ENCODE results near the gene MCM9. TPM values are rescaled to one million over a fixed set of nuclear protein-coding genes. Genes with fewer than 3 reads are reported as not detected.

The MCM9 gene
- total and polyA plus RNA-seq, 4 donors, result 2.8 to 19.1 (median 10.8) TPM

GRCh38 chr6:118905084-118905483 is 29.9 kb downstream of the MCM9 start:
- Histone ChIP-seq H3K36me3 (ENCODE audit: control insufficient read depth in 1 of 2, insufficient read depth in 2 of 2, low read length in 1 of 2) (peaks cover 0 to 4% of the 10 kb centered on the region in 2 donors), H3K27ac (ENCODE audit: low read depth in 1 of 2, low read length in 2 of 2) (no peak overlapping the region), H3K9me3 (ENCODE audit: control insufficient read depth, low read length) (no peaks in the 10 kb centered on the region), H3K4me3 (ENCODE audit: low read length in 2 of 2) (no peak overlapping the region), H3K27me3 (ENCODE audit: control insufficient read depth in 1 of 2, insufficient read depth in 2 of 2, low read length in 1 of 2) (no peaks in the 10 kb centered on the region), H3K4me1 (ENCODE audit: control insufficient read depth in 1 of 2, insufficient read depth in 2 of 2, low read length in 2 of 2) (no peaks in the 10 kb centered on the region)
- ATAC-seq (ENCODE audit: low FRiP score) (no peak), DNase-seq (no peak)
- intact Hi-C loops (cut with DNase I), result no loop called here

GRCh38 chr6:118903691-118904090 is 31.3 kb downstream of the MCM9 start:
- ATAC-seq (ENCODE audit: low FRiP score), result no peak
- no peaks in the 10 kb centered on the region for H3K9me3 ChIP-seq (ENCODE audit: control insufficient read depth, low read length)
- DNase-seq, result no peak
- H3K27ac ChIP-seq (ENCODE audit: low read depth in 1 of 2, low read length in 2 of 2), result no peak overlapping the region
- WGBS, 2 donors, result 92 to 96% methylated on average over 6 of the region's 6 CpGs
- no peak overlapping the region for H3K4me3 ChIP-seq (ENCODE audit: low read length in 2 of 2)
- H3K36me3 ChIP-seq (ENCODE audit: control insufficient read depth in 1 of 2, insufficient read depth in 2 of 2, low read length in 1 of 2), result peaks cover 0 to 4% of the 10 kb centered on the region in 2 donors
- intact Hi-C loops (cut with DNase I), result no loop called here
- H3K27me3 ChIP-seq (ENCODE audit: control insufficient read depth in 1 of 2, insufficient read depth in 2 of 2, low read length in 1 of 2), result no peaks in the 10 kb centered on the region
- H3K4me1 ChIP-seq (ENCODE audit: control insufficient read depth in 1 of 2, insufficient read depth in 2 of 2, low read length in 2 of 2), result no peaks in the 10 kb centered on the region

- 55 to 57% methylated on average over 2 of the region's 2 CpGs for WGBS, 2 donors
- Histone ChIP-seq H3K4me1 (ENCODE audit: control insufficient read depth in 1 of 2, insufficient read depth in 2 of 2, low read length in 2 of 2) (no peaks in the 10 kb centered on the region), H3K9me3 (ENCODE audit: control insufficient read depth, low read length) (no peaks in the 10 kb centered on the region), H3K4me3 (ENCODE audit: low read length in 2 of 2) (no peak overlapping the region), H3K27ac (ENCODE audit: low read depth in 1 of 2, low read length in 2 of 2) (no peak overlapping the region), H3K27me3 (ENCODE audit: control insufficient read depth in 1 of 2, insufficient read depth in 2 of 2, low read length in 1 of 2) (no peaks in the 10 kb centered on the region), H3K36me3 (ENCODE audit: control insufficient read depth in 1 of 2, insufficient read depth in 2 of 2, low read length in 1 of 2) (peaks cover 0 to 4% of the 10 kb centered on the region in 2 donors)
- ATAC-seq (ENCODE audit: low FRiP score) (no peak), DNase-seq (no peak)
- intact Hi-C loops (cut with DNase I), result no loop called here
Measured at GRCh38 chr6:118903138-118903537, 31.8 kb downstream of the MCM9 start.

- intact Hi-C loops (cut with DNase I), result no loop called here
- H3K27ac ChIP-seq (ENCODE audit: low read depth in 1 of 2, low read length in 2 of 2), result no peak overlapping the region
- H3K4me3 ChIP-seq (ENCODE audit: low read length in 2 of 2), result no peak overlapping the region
- peaks cover 0 to 4% of the 10 kb centered on the region in 2 donors for H3K36me3 ChIP-seq (ENCODE audit: control insufficient read depth in 1 of 2, insufficient read depth in 2 of 2, low read length in 1 of 2)
- H3K4me1 ChIP-seq (ENCODE audit: control insufficient read depth in 1 of 2, insufficient read depth in 2 of 2, low read length in 2 of 2), result no peaks in the 10 kb centered on the region
- H3K9me3 ChIP-seq (ENCODE audit: control insufficient read depth, low read length), result no peaks in the 10 kb centered on the region
- DNase-seq (no peak), ATAC-seq (ENCODE audit: low FRiP score) (no peak)
- H3K27me3 ChIP-seq (ENCODE audit: control insufficient read depth in 1 of 2, insufficient read depth in 2 of 2, low read length in 1 of 2), result no peaks in the 10 kb centered on the region
Measured at GRCh38 chr6:118902726-118903125, 32.2 kb downstream of the MCM9 start.

GRCh38 chr6:118899948-118900347 is 35.0 kb downstream of the MCM9 start:
- peaks cover 0 to 4% of the 10 kb centered on the region in 2 donors for H3K36me3 ChIP-seq (ENCODE audit: control insufficient read depth in 1 of 2, insufficient read depth in 2 of 2, low read length in 1 of 2)
- no peak for DNase-seq
- no peaks in the 10 kb centered on the region for H3K4me1 ChIP-seq (ENCODE audit: control insufficient read depth in 1 of 2, insufficient read depth in 2 of 2, low read length in 2 of 2)
- intact Hi-C loops (cut with DNase I), result loop anchor here (5.0 kb wide), 2 partner anchors 32 to 1418 kb away; partner anchors contain the start of gene DCBLD1 (in 1 of the 2)
- no peak overlapping the region for H3K27ac ChIP-seq (ENCODE audit: low read depth in 1 of 2, low read length in 2 of 2)
- WGBS, 2 donors, result 89% methylated on average over 6 of the region's 6 CpGs
- no peaks in the 10 kb centered on the region for H3K9me3 ChIP-seq (ENCODE audit: control insufficient read depth, low read length)
- no peak for ATAC-seq (ENCODE audit: low FRiP score)
- H3K27me3 ChIP-seq (ENCODE audit: control insufficient read depth in 1 of 2, insufficient read depth in 2 of 2, low read length in 1 of 2), result no peaks in the 10 kb centered on the region
- H3K4me3 ChIP-seq (ENCODE audit: low read length in 2 of 2), result no peak overlapping the region

- no peaks in the 10 kb centered on the region for H3K4me1 ChIP-seq (ENCODE audit: control insufficient read depth in 1 of 2, insufficient read depth in 2 of 2, low read length in 2 of 2)
- DNase-seq (no peak), ATAC-seq (ENCODE audit: low FRiP score) (no peak)
- H3K27me3 ChIP-seq (ENCODE audit: control insufficient read depth in 1 of 2, insufficient read depth in 2 of 2, low read length in 1 of 2), result no peaks in the 10 kb centered on the region
- H3K36me3 ChIP-seq (ENCODE audit: control insufficient read depth in 1 of 2, insufficient read depth in 2 of 2, low read length in 1 of 2), result no peaks in the 10 kb centered on the region
- intact Hi-C loops (cut with DNase I), result loop anchor here (5.0 kb wide), 2 partner anchors 35 to 1415 kb away; partner anchors contain the start of gene DCBLD1 (in 1 of the 2)
- H3K27ac ChIP-seq (ENCODE audit: low read depth in 1 of 2, low read length in 2 of 2), result no peak overlapping the region
- H3K4me3 ChIP-seq (ENCODE audit: low read length in 2 of 2), result no peak overlapping the region
- H3K9me3 ChIP-seq (ENCODE audit: control insufficient read depth, low read length), result no peaks in the 10 kb centered on the region
Measured at GRCh38 chr6:118897386-118897785, 37.6 kb downstream of the MCM9 start.

- 67 to 75% methylated on average over 5 of the region's 5 CpGs for WGBS, 2 donors
- ATAC-seq (ENCODE audit: low FRiP score), result no peak
- H3K4me3 ChIP-seq (ENCODE audit: low read length in 2 of 2), result no peak overlapping the region
Measured at GRCh38 chr6:118896339-118897136, 38.4 kb downstream of the MCM9 start.

GRCh38 chr6:118895859-118896258 is 39.1 kb downstream of the MCM9 start:
- intact Hi-C loops (cut with DNase I), result loop anchor here (2.0 to 5.0 kb wide), 3 partner anchors 36 to 1414 kb away; partner anchors contain the start of genes DCBLD1 (in 1 of the 2) and MCM9 (in 1 of the 2)
- ATAC-seq (ENCODE audit: low FRiP score), result no peak
- no peaks in the 10 kb centered on the region for H3K27me3 ChIP-seq (ENCODE audit: control insufficient read depth in 1 of 2, insufficient read depth in 2 of 2, low read length in 1 of 2)
- no peak for DNase-seq
- H3K4me3 ChIP-seq (ENCODE audit: low read length in 2 of 2), result no peak overlapping the region
- no peaks in the 10 kb centered on the region for H3K9me3 ChIP-seq (ENCODE audit: control insufficient read depth, low read length)
- WGBS, 2 donors, result 42 to 47% methylated on average over 2 of the region's 2 CpGs
- no peaks in the 10 kb centered on the region for H3K36me3 ChIP-seq (ENCODE audit: control insufficient read depth in 1 of 2, insufficient read depth in 2 of 2, low read length in 1 of 2)
- H3K27ac ChIP-seq (ENCODE audit: low read depth in 1 of 2, low read length in 2 of 2), result no peak overlapping the region
- peaks cover 0 to 6% of the 10 kb centered on the region in 2 donors for H3K4me1 ChIP-seq (ENCODE audit: control insufficient read depth in 1 of 2, insufficient read depth in 2 of 2, low read length in 2 of 2)

More at GRCh38 chr6:118896339-118897136, 38.4 kb downstream of the MCM9 start:
- Histone ChIP-seq H3K4me1 (ENCODE audit: control insufficient read depth in 1 of 2, insufficient read depth in 2 of 2, low read length in 2 of 2) (peaks cover 0 to 3% of the 10 kb centered on the region in 2 donors), H3K27ac (ENCODE audit: low read depth in 1 of 2, low read length in 2 of 2) (no peak overlapping the region), H3K27me3 (ENCODE audit: control insufficient read depth in 1 of 2, insufficient read depth in 2 of 2, low read length in 1 of 2) (no peaks in the 10 kb centered on the region), H3K9me3 (ENCODE audit: control insufficient read depth, low read length) (no peaks in the 10 kb centered on the region), H3K36me3 (ENCODE audit: control insufficient read depth in 1 of 2, insufficient read depth in 2 of 2, low read length in 1 of 2) (no peaks in the 10 kb centered on the region)
- intact Hi-C loops (cut with DNase I), result loop anchor here (5.0 kb wide), 2 partner anchors 36 to 1414 kb away; partner anchors contain the start of gene DCBLD1 (in 1 of the 2)
- DNase-seq, result no peak

- H3K4me1 ChIP-seq (ENCODE audit: control insufficient read depth in 1 of 2, insufficient read depth in 2 of 2, low read length in 2 of 2), result peaks cover 0 to 6% of the 10 kb centered on the region in 2 donors
- 0% methylated on average over 11 of the region's 11 CpGs for WGBS, 2 donors
- DNase-seq (no peak), ATAC-seq (ENCODE audit: low FRiP score) (no peak)
- intact Hi-C loops (cut with DNase I), result loop anchor here (2.0 to 5.0 kb wide), 3 partner anchors 37 to 1413 kb away; partner anchors contain the start of genes DCBLD1 (in 1 of the 2) and MCM9 (in 1 of the 2)
- H3K27me3 ChIP-seq (ENCODE audit: control insufficient read depth in 1 of 2, insufficient read depth in 2 of 2, low read length in 1 of 2), result no peaks in the 10 kb centered on the region
- peak overlapping the region in 1 of 2 donors; percentile 79 for H3K27ac ChIP-seq (ENCODE audit: low read depth in 1 of 2, low read length in 2 of 2)
- no peaks in the 10 kb centered on the region for H3K9me3 ChIP-seq (ENCODE audit: control insufficient read depth, low read length)
- peak overlapping the region; percentile 82 to 91 for H3K4me3 ChIP-seq (ENCODE audit: low read length in 2 of 2)
- no peaks in the 10 kb centered on the region for H3K36me3 ChIP-seq (ENCODE audit: control insufficient read depth in 1 of 2, insufficient read depth in 2 of 2, low read length in 1 of 2)
Measured at GRCh38 chr6:118895261-118895560, 39.7 kb downstream of the MCM9 start.

All from aorta (tissue), 5 donors.